CD4-positive, CD25-positive, alpha-beta regulatory T cell (primary cell): ENCODE data around the gene DPM3. TPM values are rescaled to one million over a fixed set of nuclear protein-coding genes. Genes with fewer than 3 reads are reported as not detected.
"Not testable (repeated sequence)": the region's sequence is repeated elsewhere in the genome, so short reads cannot be mapped to it uniquely, and the experiment has no call there.

Experiments used
- ATAC-seq, 2 donors: fragments of 150-1000 bp; cut with Tn5 transposase; one replicate each; pipeline ENCODE4 v1.10.0; 2021; ENCODE audit warnings: low read depth in 2 of 2, moderate number of reproducible peaks in 2 of 2, moderate library complexity in 1 of 2
- DNase-seq, 3 donors: peaks; one replicate each; pipeline versions ENCODE4 v3.0.0 to v3.0.0-alpha.2; 2012 to 2022; ENCODE audit warnings: mixed read lengths in 1 of 3
- H3K27ac ChIP-seq: one replicate; pipeline ENCODE4 v1.7.0; 2013; ENCODE audit warnings: mild to moderate bottlenecking, low read length; ENCODE audit not compliant: insufficient read depth, poor library complexity, severe bottlenecking
- H3K27me3 ChIP-seq: one replicate; pipeline ENCODE4 v1.7.0; 2013; ENCODE audit warnings: low read length; ENCODE audit not compliant: control insufficient read depth, insufficient read depth
- H3K36me3 ChIP-seq: one replicate; pipeline ENCODE4 v1.7.0; 2013; ENCODE audit warnings: mild to moderate bottlenecking, low read length, moderate library complexity; ENCODE audit not compliant: control insufficient read depth, insufficient read depth
- H3K4me1 ChIP-seq: 2 replicates; pipeline ENCODE4 v1.7.0; 2013; ENCODE audit warnings: mild to moderate bottlenecking, low read length; ENCODE audit not compliant: insufficient read depth, control insufficient read depth, poor library complexity, severe bottlenecking
- H3K4me3 ChIP-seq: one replicate; pipeline ENCODE4 v1.7.0; 2013; ENCODE audit warnings: low read depth, mild to moderate bottlenecking, low read length, moderate library complexity
- H3K9me3 ChIP-seq, 2 experiments: 1 replicate in 1 of 2; 2 replicates in 1 of 2; pipeline ENCODE4 v1.7.0; 2013; ENCODE audit warnings: low read length in 2 of 2, mild to moderate bottlenecking in 1 of 2, moderate library complexity in 1 of 2; ENCODE audit not compliant: control insufficient read depth in 2 of 2
- H3K27ac Mint-ChIP-seq, 3 donors: one replicate each; pipeline ENCODE4 v1.8.0; 2020 to 2022; ENCODE audit warnings: mild to moderate bottlenecking in 3 of 3, mixed read lengths in 3 of 3, moderate library complexity in 2 of 3
- H3K27me3 Mint-ChIP-seq: one replicate; pipeline ENCODE4 v1.8.0; 2022; ENCODE audit warnings: mild to moderate bottlenecking, mixed read lengths
- H3K36me3 Mint-ChIP-seq: one replicate; pipeline ENCODE4 v1.8.0; 2020; ENCODE audit warnings: mixed read lengths
- H3K4me1 Mint-ChIP-seq, 4 donors: one replicate each; pipeline ENCODE4 v1.8.0; 2020 to 2022; ENCODE audit warnings: mixed read lengths in 4 of 4, mild to moderate bottlenecking in 1 of 4
- H3K4me3 Mint-ChIP-seq, 4 donors: one replicate each; pipeline ENCODE4 v1.8.0; 2020 to 2022; ENCODE audit warnings: mild to moderate bottlenecking in 4 of 4, mixed read lengths in 4 of 4, moderate library complexity in 3 of 4
- H3K9me3 Mint-ChIP-seq, 7 donors: one replicate each; pipeline ENCODE4 v1.8.0; 2020 to 2022; ENCODE audit warnings: mixed read lengths in 7 of 7, mild to moderate bottlenecking in 3 of 7, moderate library complexity in 2 of 7
- polyA plus RNA-seq, 4 donors: library from polyadenylated mRNA; unstranded; fragments of 300-500 nt; fragmentation: Illumina TruSeq; gene quantifications; one replicate each; pipeline ENCODE4 v1.2.3, GENCODE V29; 2021
- total RNA-seq: library from RNA; stranded (reverse); gene quantifications from one replicate; pipeline ENCODE4 v1.2.3, GENCODE V29; 2022

DPM3 gene
- total and polyA plus RNA-seq, 5 donors from 2014 or later = 28.1 to 116 (median 101) TPM

DNA sequence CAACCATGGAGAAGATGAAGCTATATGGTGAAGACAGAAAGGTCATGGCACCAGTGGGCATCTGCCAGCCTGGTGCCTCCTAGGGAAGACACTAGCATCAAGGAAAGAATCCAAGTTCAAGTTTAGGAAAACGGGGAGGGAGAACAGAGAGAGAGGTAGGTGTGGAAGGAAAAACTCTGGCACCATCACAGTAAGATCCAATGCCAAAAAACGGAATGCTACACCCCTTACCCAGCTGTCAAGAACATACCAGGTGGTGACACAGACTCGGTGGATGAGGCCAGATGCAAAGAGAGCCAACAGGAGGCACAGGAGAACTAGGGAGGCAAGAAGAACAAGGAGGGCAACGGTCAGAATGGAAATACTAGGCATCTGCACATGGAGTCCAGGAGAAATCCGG is 29.2 kb upstream of the DPM3 start:
- peaks cover 11 to 48% (median 27%) of the 10 kb centered on the region in 4 donors for H3K4me1 Mint-ChIP-seq
- H3K27ac ChIP-seq = no peak overlapping the region
- peaks cover 14% of the 10 kb centered on the region for H3K36me3 Mint-ChIP-seq
- H3K27ac Mint-ChIP-seq = peak overlapping the region in 1 of 3 donors; percentile 76
- no peak overlapping the region for H3K4me3 ChIP-seq
- H3K36me3 ChIP-seq = peaks cover 18% of the 10 kb centered on the region
- H3K27me3 Mint-ChIP-seq = peaks cover 8% of the 10 kb centered on the region
- no peaks in the 10 kb centered on the region for H3K9me3 ChIP-seq
- peaks cover 31% of the 10 kb centered on the region for H3K4me1 ChIP-seq
- peak overlapping the region in 3 of 4 donors; percentile 40 to 85 (median 75) for H3K4me3 Mint-ChIP-seq
- DNase-seq (no peak), ATAC-seq (no peak)
- H3K27me3 ChIP-seq = no peaks in the 10 kb centered on the region
- H3K9me3 Mint-ChIP-seq = no peaks in the 10 kb centered on the region

GRCh38 chr1:155168456-155169210 is 28.3 kb upstream of the DPM3 start:
- Histone ChIP-seq H3K36me3 (peaks cover 18% of the 10 kb centered on the region), H3K27ac (no peak overlapping the region), H3K9me3 (no peaks in the 10 kb centered on the region), H3K4me1 (peaks cover 22% of the 10 kb centered on the region), H3K27me3 (no peaks in the 10 kb centered on the region), H3K4me3 (no peak overlapping the region)
- no peak for DNase-seq
- H3K4me1 Mint-ChIP-seq = peaks cover 11 to 40% (median 27%) of the 10 kb centered on the region in 4 donors
- H3K27me3 Mint-ChIP-seq = peaks cover 8% of the 10 kb centered on the region
- peak overlapping the region in 1 of 3 donors; percentile 75 for H3K27ac Mint-ChIP-seq
- H3K36me3 Mint-ChIP-seq = peaks cover 14% of the 10 kb centered on the region
- ATAC-seq = no peak
- H3K4me3 Mint-ChIP-seq = peak overlapping the region in 1 of 4 donors; percentile 85
- H3K9me3 Mint-ChIP-seq = no peaks in the 10 kb centered on the region

DNA sequence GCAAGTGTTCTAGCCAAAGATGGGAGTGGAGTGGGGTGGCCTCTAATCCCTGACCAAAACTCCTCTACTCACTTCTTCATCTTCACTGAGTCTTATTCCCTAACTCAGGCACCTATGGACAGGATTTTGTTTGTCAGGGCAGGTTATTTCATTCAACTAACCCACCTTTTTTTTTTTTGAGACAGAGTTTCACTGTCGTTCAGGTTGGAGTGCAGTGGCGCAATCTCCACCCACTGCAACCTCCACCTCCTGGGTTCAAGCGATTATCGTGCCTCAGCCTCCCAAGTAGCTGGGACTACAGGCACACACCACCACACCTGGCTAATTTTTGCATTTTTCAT is 27.7 kb upstream of the DPM3 start:
- Mint-ChIP-seq H3K36me3 (peaks cover 11% of the 10 kb centered on the region), H3K27ac (peak overlapping the region in 1 of 3 donors; percentile 75), H3K4me3 (peak overlapping the region in 2 of 4 donors; percentile 23 to 62), H3K4me1 (peaks cover 11 to 34% (median 23%) of the 10 kb centered on the region in 4 donors)
- not testable (repeated sequence) for H3K27me3 Mint-ChIP-seq, H3K4me3 ChIP-seq, H3K9me3 Mint-ChIP-seq, H3K9me3 ChIP-seq, H3K27ac ChIP-seq, ATAC-seq, H3K27me3 ChIP-seq, DNase-seq
- H3K36me3 ChIP-seq = peaks cover 18% of the 10 kb centered on the region
- peaks cover 18% of the 10 kb centered on the region for H3K4me1 ChIP-seq

DNA sequence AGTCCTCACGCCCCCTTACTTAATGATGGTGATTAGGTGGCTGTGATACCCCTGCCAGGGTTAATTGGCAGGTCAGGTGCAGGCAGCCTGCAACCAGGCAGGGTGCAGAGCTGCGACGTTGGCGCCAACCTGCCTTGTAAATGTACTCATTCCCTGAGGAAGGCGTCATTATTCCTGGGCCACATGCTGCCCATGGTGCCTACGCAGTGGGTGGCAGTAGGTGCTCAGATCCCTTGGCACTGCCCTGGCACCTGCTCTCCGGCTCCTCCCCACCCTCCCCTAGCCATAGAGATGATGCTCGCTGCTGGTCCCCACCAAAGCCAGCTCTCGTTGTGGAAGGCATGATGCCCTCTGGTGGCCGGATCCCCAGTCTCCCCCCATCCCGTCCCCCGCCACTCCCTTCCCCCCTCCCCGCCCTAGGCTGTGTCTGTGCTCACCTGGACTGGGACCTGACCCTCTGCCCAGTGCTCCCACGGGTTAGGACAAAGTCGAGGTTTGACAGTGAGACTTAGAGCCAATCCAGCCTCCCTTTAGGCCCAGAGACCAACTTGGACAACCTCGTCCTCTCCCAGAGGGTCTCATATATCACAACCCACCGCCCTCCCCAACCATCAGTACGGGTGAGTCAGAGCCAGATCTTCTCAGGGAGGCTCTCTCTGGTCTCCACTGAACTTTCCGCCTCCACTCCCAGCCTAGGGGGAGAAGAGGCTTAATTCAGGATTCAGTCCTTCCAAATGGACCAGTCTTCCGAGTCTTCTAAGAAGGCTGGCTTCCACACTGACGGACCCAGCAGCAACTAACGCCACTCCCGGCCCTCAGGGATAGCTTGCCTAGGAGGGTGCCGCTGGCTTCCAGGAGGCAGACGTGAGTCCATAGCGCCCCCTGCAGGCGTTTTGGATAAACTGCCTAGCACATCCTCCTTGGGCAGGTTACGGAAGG is 27.1 kb upstream of the DPM3 start:
- Histone ChIP-seq H3K9me3 (no peaks in the 10 kb centered on the region), H3K4me1 (peaks cover 13% of the 10 kb centered on the region), H3K27me3 (no peaks in the 10 kb centered on the region), H3K4me3 (no peak overlapping the region), H3K27ac (no peak overlapping the region), H3K36me3 (peaks cover 18% of the 10 kb centered on the region)
- ATAC-seq (peak; percentile 69 to 74), DNase-seq (peak; percentile 71 to 87 (median 80))
- H3K27me3 Mint-ChIP-seq = peaks cover 8% of the 10 kb centered on the region
- H3K9me3 Mint-ChIP-seq = no peaks in the 10 kb centered on the region
- peak overlapping the region; percentile 23 to 68 (median 50) for H3K4me3 Mint-ChIP-seq
- peaks cover 10% of the 10 kb centered on the region for H3K36me3 Mint-ChIP-seq
- H3K4me1 Mint-ChIP-seq = peaks cover 11 to 31% (median 20%) of the 10 kb centered on the region in 4 donors
- peak overlapping the region in 1 of 3 donors; percentile 52 for H3K27ac Mint-ChIP-seq

- Mint-ChIP-seq H3K4me1 (peaks cover 7 to 23% (median 13%) of the 10 kb centered on the region in 4 donors), H3K27me3 (peaks cover 4% of the 10 kb centered on the region), H3K27ac (no peak overlapping the region), H3K36me3 (peaks cover 10% of the 10 kb centered on the region), H3K4me3 (no peak overlapping the region), H3K9me3 (no peaks in the 10 kb centered on the region)
- H3K27ac ChIP-seq = no peak overlapping the region
- no peak overlapping the region for H3K4me3 ChIP-seq
- ATAC-seq (no peak), DNase-seq (no peak)
- no peaks in the 10 kb centered on the region for H3K9me3 ChIP-seq
- peaks cover 5% of the 10 kb centered on the region for H3K4me1 ChIP-seq
- H3K27me3 ChIP-seq = no peaks in the 10 kb centered on the region
- peaks cover 18% of the 10 kb centered on the region for H3K36me3 ChIP-seq
These were observed 26.3 kb upstream of the DPM3 start for GRCh38 chr1:155166471-155167165.

DNA sequence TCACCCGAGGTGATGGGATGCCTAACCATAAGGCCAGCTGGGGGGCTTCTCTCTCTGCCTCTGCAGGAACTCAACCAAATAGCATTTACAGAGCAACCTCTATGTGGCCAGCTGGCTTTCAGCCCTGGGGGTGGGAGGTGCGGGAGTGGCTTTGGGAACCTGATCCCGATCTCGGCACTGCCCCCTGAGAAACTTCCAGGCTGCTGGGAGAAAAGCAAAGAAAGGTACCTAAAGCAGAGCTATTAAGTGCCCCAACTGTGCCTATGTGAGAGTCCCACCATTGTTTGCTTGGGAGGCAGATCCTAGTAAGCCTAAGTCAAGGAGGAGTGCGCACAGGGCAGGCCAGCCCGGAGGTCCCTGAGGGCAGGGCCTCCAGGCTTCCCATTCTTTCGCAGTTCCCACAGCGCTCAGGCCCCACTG is 25.7 kb upstream of the DPM3 start:
- Histone ChIP-seq H3K27me3 (no peaks in the 10 kb centered on the region), H3K9me3 (no peaks in the 10 kb centered on the region), H3K4me1 (peaks cover 5% of the 10 kb centered on the region), H3K36me3 (peaks cover 18% of the 10 kb centered on the region), H3K27ac (no peak overlapping the region), H3K4me3 (no peak overlapping the region)
- Mint-ChIP-seq H3K4me1 (peaks cover 7 to 18% (median 12%) of the 10 kb centered on the region in 4 donors), H3K9me3 (no peaks in the 10 kb centered on the region), H3K36me3 (peaks cover 10% of the 10 kb centered on the region), H3K27me3 (peaks cover 4% of the 10 kb centered on the region), H3K27ac (no peak overlapping the region), H3K4me3 (no peak overlapping the region)
- DNase-seq (no peak), ATAC-seq (no peak)

- not testable (repeated sequence) for DNase-seq, H3K9me3 Mint-ChIP-seq, H3K4me3 ChIP-seq, H3K27me3 ChIP-seq, ATAC-seq, H3K9me3 ChIP-seq, H3K36me3 Mint-ChIP-seq, H3K36me3 ChIP-seq, H3K27ac Mint-ChIP-seq, H3K27ac ChIP-seq, H3K27me3 Mint-ChIP-seq, H3K4me3 Mint-ChIP-seq, H3K4me1 ChIP-seq
- H3K4me1 Mint-ChIP-seq = peaks cover 5 to 13% (median 9%) of the 10 kb centered on the region in 4 donors
These were observed 24.3 kb upstream of the DPM3 start for GRCh38 chr1:155164625-155165024.
